Tibial nerve (tissue), 4 donors: ENCODE data around the gene TEX30.

ENCODE experiments used
- EP300 ChIP-seq, 2 donors: sonication (generic); formaldehyde crosslinking; IDR thresholded peaks; one replicate each; pipeline ENCODE4 v1.6.1; 2017; ENCODE audit warnings: antibody characterized with exemption in 2 of 2, mild to moderate bottlenecking in 1 of 2
- POLR2A ChIP-seq, 2 donors: fragments of 450-650 bp; IDR thresholded peaks; one replicate each; pipeline ENCODE4 v1.6.1; 2017; ENCODE audit warnings: antibody characterized with exemption in 2 of 2, mild to moderate bottlenecking in 2 of 2, moderate library complexity in 2 of 2
- TF ChIP-seq, protein P1 (sequence below), 5 experiments: fragments of 200-600 bp in 3 of 5; fragments of 450-650 bp in 2 of 5; sonication (generic) in 3 of 5; IDR thresholded peaks; one replicate each; pipeline ENCODE4 v1.5.1; 2016 to 2019; ENCODE audit warnings: antibody characterized with exemption in 5 of 5, mild to moderate bottlenecking in 3 of 5, moderate library complexity in 2 of 5

DNA sequence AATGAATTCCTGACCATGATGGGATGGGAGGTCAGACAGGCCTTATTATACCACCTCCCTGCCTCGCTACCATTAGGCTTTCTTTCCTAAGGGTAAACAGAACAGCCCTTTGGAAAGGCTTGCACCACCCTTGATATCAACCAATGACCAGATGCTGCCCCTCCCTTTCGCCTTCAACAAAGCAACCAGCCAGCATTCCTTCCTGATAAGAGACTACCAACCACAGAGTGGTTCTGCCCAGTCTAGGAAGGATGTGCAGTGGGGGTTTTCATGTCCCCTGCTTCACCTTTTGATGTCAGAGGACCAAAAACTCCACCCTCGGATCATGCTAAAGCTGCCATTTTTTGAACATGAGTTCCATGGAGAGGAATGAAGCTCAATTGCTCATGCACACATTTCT, 21.7 kb downstream of the TEX30 start:
- TF ChIP-seq, protein P1, sequence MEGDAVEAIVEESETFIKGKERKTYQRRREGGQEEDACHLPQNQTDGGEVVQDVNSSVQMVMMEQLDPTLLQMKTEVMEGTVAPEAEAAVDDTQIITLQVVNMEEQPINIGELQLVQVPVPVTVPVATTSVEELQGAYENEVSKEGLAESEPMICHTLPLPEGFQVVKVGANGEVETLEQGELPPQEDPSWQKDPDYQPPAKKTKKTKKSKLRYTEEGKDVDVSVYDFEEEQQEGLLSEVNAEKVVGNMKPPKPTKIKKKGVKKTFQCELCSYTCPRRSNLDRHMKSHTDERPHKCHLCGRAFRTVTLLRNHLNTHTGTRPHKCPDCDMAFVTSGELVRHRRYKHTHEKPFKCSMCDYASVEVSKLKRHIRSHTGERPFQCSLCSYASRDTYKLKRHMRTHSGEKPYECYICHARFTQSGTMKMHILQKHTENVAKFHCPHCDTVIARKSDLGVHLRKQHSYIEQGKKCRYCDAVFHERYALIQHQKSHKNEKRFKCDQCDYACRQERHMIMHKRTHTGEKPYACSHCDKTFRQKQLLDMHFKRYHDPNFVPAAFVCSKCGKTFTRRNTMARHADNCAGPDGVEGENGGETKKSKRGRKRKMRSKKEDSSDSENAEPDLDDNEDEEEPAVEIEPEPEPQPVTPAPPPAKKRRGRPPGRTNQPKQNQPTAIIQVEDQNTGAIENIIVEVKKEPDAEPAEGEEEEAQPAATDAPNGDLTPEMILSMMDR (IDR thresholded peaks at IDR 0.05) = no peak
- TF ChIP-seq POLR2A (IDR thresholded peaks at IDR 0.05) = no peak
- TF ChIP-seq EP300 (IDR thresholded peaks at IDR 0.05) = no peak
